Lower lobe of right lung (tissue), 2 donors: ENCODE data around the gene WDR4. TPM values are rescaled to one million over a fixed set of nuclear protein-coding genes. Genes with fewer than 3 reads are reported as not detected.
"Not testable (repeated sequence)": the region's sequence is repeated elsewhere in the genome, so short reads cannot be mapped to it uniquely, and the experiment has no call there.

ENCODE experiments used
- ATAC-seq, 2 donors: fragments of 200-7000 bp; cut with Tn5 transposase; one replicate each; pipeline ENCODE4 v1.9.1; 2020 to 2022; ENCODE audit warnings: mild to moderate bottlenecking in 2 of 2, moderate library complexity in 2 of 2
- DNase-seq: peaks from one replicate; pipeline ENCODE4 v3.0.0-alpha.2; 2020
- H3K27ac ChIP-seq: fragments of 200-600 bp; one replicate; pipeline ENCODE4 v1.8.0; 2022
- H3K27me3 ChIP-seq: fragments of 200-600 bp; one replicate; pipeline ENCODE4 v1.8.0; 2022; ENCODE audit warnings: low read depth
- H3K36me3 ChIP-seq: fragments of 200-600 bp; one replicate; pipeline ENCODE4 v1.8.0; 2022; ENCODE audit warnings: mild to moderate bottlenecking
- H3K4me1 ChIP-seq: fragments of 200-600 bp; one replicate; pipeline ENCODE4 v1.8.0; 2022
- H3K4me3 ChIP-seq: fragments of 200-600 bp; one replicate; pipeline ENCODE4 v1.8.0; 2022; ENCODE audit warnings: mild to moderate bottlenecking
- H3K9me3 ChIP-seq: fragments of 200-600 bp; one replicate; pipeline ENCODE4 v1.8.0; 2022
- CTCF ChIP-seq: fragments of 200-600 bp; IDR thresholded peaks from one replicate; pipeline ENCODE4 v1.8.0; 2022; ENCODE audit warnings: antibody characterized with exemption, mild to moderate bottlenecking
- intact Hi-C: fragments of 100-400 bp; cut with DNase I; formaldehyde crosslinking; loops from one replicate; pipeline ENCODE4 v1.11.0; 2022
- total RNA-seq: library from RNA; stranded (reverse); fragmentation: NEBNext Ultra II Directional; extraction: Animal tissue kit (Norgen Biotek cat#: 25700); gene quantifications from one replicate; pipeline ENCODE4 v1.2.1, GENCODE V29; 2021
- donor health status: DM: no; HTN: yes; CAD: no; lungs with severe emphysema.

The WDR4 gene
- total RNA-seq, 1 donor from 2014 or later = 17.1 TPM

- DNase-seq = no peak
- ATAC-seq = no peak
- H3K27me3 ChIP-seq = peaks cover 35% of the 10 kb centered on the region
- no peak overlapping the region for H3K27ac ChIP-seq
- H3K36me3 ChIP-seq = peaks cover 3% of the 10 kb centered on the region
- H3K4me1 ChIP-seq = no peaks in the 10 kb centered on the region
- intact Hi-C loops = no loop called here
- no peak overlapping the region for H3K4me3 ChIP-seq
- no peaks in the 10 kb centered on the region for H3K9me3 ChIP-seq
- TF ChIP-seq CTCF = no peak
These were observed 45.2 kb downstream of the WDR4 start for GRCh38 chr21:42833859-42834725.

GRCh38 chr21:42833439-42833815 lies 45.9 kb downstream of the WDR4 start:
- H3K4me1 ChIP-seq = no peaks in the 10 kb centered on the region
- H3K27me3 ChIP-seq = peaks cover 35% of the 10 kb centered on the region
- peak; percentile 25 for TF ChIP-seq CTCF
- peak in 1 of 2 donors; percentile 44 for ATAC-seq
- no peaks in the 10 kb centered on the region for H3K36me3 ChIP-seq
- no peak overlapping the region for H3K27ac ChIP-seq
- no peak overlapping the region for H3K4me3 ChIP-seq
- H3K9me3 ChIP-seq = no peaks in the 10 kb centered on the region
- intact Hi-C loops = no loop called here
- no peak for DNase-seq

GRCh38 chr21:42832321-42832630 lies 47.1 kb downstream of the WDR4 start:
- DNase-seq, H3K36me3 ChIP-seq, H3K4me1 ChIP-seq, ATAC-seq, H3K27ac ChIP-seq, H3K9me3 ChIP-seq, intact Hi-C loops, H3K4me3 ChIP-seq: not testable (repeated sequence)
- H3K27me3 ChIP-seq = peaks cover 35% of the 10 kb centered on the region

GRCh38 chr21:42830456-42831455 lies 48.6 kb downstream of the WDR4 start:
- H3K9me3 ChIP-seq = no peaks in the 10 kb centered on the region
- no peak overlapping the region for H3K4me3 ChIP-seq
- H3K36me3 ChIP-seq = no peaks in the 10 kb centered on the region
- ATAC-seq = peak in 1 of 2 donors; percentile 44
- intact Hi-C loops = no loop called here
- peaks cover 40% of the 10 kb centered on the region for H3K27me3 ChIP-seq
- no peak for DNase-seq
- no peaks in the 10 kb centered on the region for H3K4me1 ChIP-seq
- TF ChIP-seq CTCF = peak; percentile 11
- no peak overlapping the region for H3K27ac ChIP-seq

- no peak for TF ChIP-seq CTCF
- DNase-seq (no peak), ATAC-seq (no peak)
- no peak overlapping the region for H3K27ac ChIP-seq
- peaks cover 40% of the 10 kb centered on the region for H3K27me3 ChIP-seq
- no peaks in the 10 kb centered on the region for H3K4me1 ChIP-seq
- no peaks in the 10 kb centered on the region for H3K9me3 ChIP-seq
- no peak overlapping the region for H3K4me3 ChIP-seq
- intact Hi-C loops = no loop called here
- H3K36me3 ChIP-seq = no peaks in the 10 kb centered on the region
These were observed 49.4 kb downstream of the WDR4 start for GRCh38 chr21:42829954-42830353.
